Brain microvascular endothelial cell (primary cell): Measurements from ENCODE around the gene DTNB.
"Not testable (repeated sequence)": the region's sequence is repeated elsewhere in the genome, so short reads cannot be mapped to it uniquely, and the experiment has no call there.

Experiments used
- DNase-seq: peaks from one replicate; pipeline ENCODE4 v3.0.0-alpha.2; 2020
- H3K27ac ChIP-seq: fragments of 250-450 bp; sonication (Bioruptor Pico); 2 replicates; pipeline ENCODE4 v1.5.1; 2020; ENCODE audit warnings: mild to moderate bottlenecking, moderate library complexity
- H3K27me3 ChIP-seq: fragments of 250-450 bp; sonication (Bioruptor Pico); replicated peaks from 2 replicates; pipeline ENCODE4 v1.5.1; 2020; ENCODE audit warnings: mild to moderate bottlenecking
- H3K36me3 ChIP-seq: fragments of 250-450 bp; sonication (Bioruptor Pico); replicated peaks from 2 replicates; pipeline ENCODE4 v1.5.1; 2020; ENCODE audit warnings: mild to moderate bottlenecking
- H3K4me3 ChIP-seq: 2 replicates; pipeline ENCODE4 v1.5.1; 2011; ENCODE audit warnings: low read depth, mild to moderate bottlenecking, control low read depth, low read length, moderate library complexity
- CTCF ChIP-seq: IDR thresholded peaks from 2 replicates; pipeline ENCODE4 v1.5.1; 2011; ENCODE audit warnings: low read depth, mild to moderate bottlenecking, moderate library complexity, low read length, control low read depth, inconsistent platforms; ENCODE audit errors: missing control alignments
- in situ Hi-C: cut with HindIII; loops from 2 replicates; pipeline ENCODE4 v1.10.0; 2017; ENCODE audit warnings: low sequenced_read_pairs, low pct_ligation_motif_present

Gene DTNB

GRCh38 chr2:25409468-25409867 lies 263.9 kb downstream of the DTNB start:
- DNase-seq = no peak
- Histone ChIP-seq H3K36me3 (no peaks in the 10 kb centered on the region), H3K27ac (no peak overlapping the region), H3K27me3 (no peaks in the 10 kb centered on the region), H3K4me3 (no peak overlapping the region)
- TF ChIP-seq CTCF = no peak
- in situ Hi-C loops = no loop called here

- DNase-seq = no peak
- Histone ChIP-seq H3K27ac (no peak overlapping the region), H3K27me3 (no peaks in the 10 kb centered on the region), H3K4me3 (no peak overlapping the region), H3K36me3 (no peaks in the 10 kb centered on the region)
- TF ChIP-seq CTCF = no peak
- in situ Hi-C loops = no loop called here
Observed at GRCh38 chr2:25409044-25409443, 264.3 kb downstream of the DTNB start.

- H3K36me3 ChIP-seq = no peaks in the 10 kb centered on the region
- DNase-seq = no peak
- H3K27me3 ChIP-seq = no peaks in the 10 kb centered on the region
- TF ChIP-seq CTCF = no peak
- H3K27ac ChIP-seq = no peak overlapping the region
- no peak overlapping the region for H3K4me3 ChIP-seq
- in situ Hi-C loops = no loop called here
Observed at GRCh38 chr2:25405611-25406295, 267.6 kb downstream of the DTNB start.

GRCh38 chr2:25403120-25403760 lies 270.1 kb downstream of the DTNB start:
- DNase-seq, H3K36me3 ChIP-seq, H3K27me3 ChIP-seq, H3K27ac ChIP-seq, in situ Hi-C loops, H3K4me3 ChIP-seq: not testable (repeated sequence)

GRCh38 chr2:25402477-25402876 lies 270.9 kb downstream of the DTNB start:
- no peak for DNase-seq
- no peak overlapping the region for H3K4me3 ChIP-seq
- no peak overlapping the region for H3K27ac ChIP-seq
- TF ChIP-seq CTCF = no peak
- H3K36me3 ChIP-seq = no peaks in the 10 kb centered on the region
- in situ Hi-C loops = no loop called here
- no peaks in the 10 kb centered on the region for H3K27me3 ChIP-seq

- Histone ChIP-seq H3K27me3 (no peaks in the 10 kb centered on the region), H3K4me3 (no peak overlapping the region), H3K27ac (no peak overlapping the region), H3K36me3 (no peaks in the 10 kb centered on the region)
- in situ Hi-C loops = no loop called here
- no peak for DNase-seq
- no peak for TF ChIP-seq CTCF
Observed at GRCh38 chr2:25401307-25402026, 271.9 kb downstream of the DTNB start.
